Neutrophil (primary cell): ENCODE data around the gene STX12.

Experiments
- H3K27ac ChIP-seq: fragments of 200-600 bp; sonication (generic); 2 replicates; pipeline ENCODE4 v1.5.1; 2016; ENCODE audit warnings: mild to moderate bottlenecking, moderate library complexity
- H3K27me3 ChIP-seq: fragments of 200-600 bp; sonication (generic); 2 replicates; pipeline ENCODE4 v1.6.0; 2016; ENCODE audit warnings: mild to moderate bottlenecking
- H3K36me3 ChIP-seq: fragments of 200-600 bp; sonication (generic); 2 replicates; pipeline ENCODE4 v1.5.1; 2017
- H3K4me1 ChIP-seq, 2 experiments: fragments of 200-600 bp in 1 of 2; sonication (generic) in 1 of 2; 1 replicate in 1 of 2; 2 replicates in 1 of 2; pipeline versions ENCODE4 v1.5.1 to v1.6.1; 2013 to 2016; ENCODE audit warnings: low read depth in 1 of 2, low read length in 1 of 2, mild to moderate bottlenecking in 1 of 2, moderate library complexity in 1 of 2; ENCODE audit not compliant: control insufficient read depth in 1 of 2, insufficient read depth in 1 of 2
- H3K4me3 ChIP-seq, 2 experiments: fragments of 200-600 bp in 1 of 2; sonication (generic) in 1 of 2; 1 replicate in 1 of 2; 2 replicates in 1 of 2; pipeline ENCODE4 v1.5.1; 2013 to 2016; ENCODE audit warnings: low read depth in 1 of 2, low read length in 1 of 2, mild to moderate bottlenecking in 1 of 2, moderate library complexity in 1 of 2
- H3K9me3 ChIP-seq: fragments of 200-600 bp; sonication (generic); 2 replicates; pipeline ENCODE4 v1.5.1; 2016
- CTCF ChIP-seq: fragments of 200-600 bp; sonication (generic); IDR thresholded peaks from 2 replicates; pipeline ENCODE4 v1.5.1; 2016; ENCODE audit warnings: antibody characterized with exemption

Gene STX12

GRCh38 chr1:27755865-27756264, 17.2 kb upstream of the STX12 start:
- no peak for TF ChIP-seq CTCF

DNA sequence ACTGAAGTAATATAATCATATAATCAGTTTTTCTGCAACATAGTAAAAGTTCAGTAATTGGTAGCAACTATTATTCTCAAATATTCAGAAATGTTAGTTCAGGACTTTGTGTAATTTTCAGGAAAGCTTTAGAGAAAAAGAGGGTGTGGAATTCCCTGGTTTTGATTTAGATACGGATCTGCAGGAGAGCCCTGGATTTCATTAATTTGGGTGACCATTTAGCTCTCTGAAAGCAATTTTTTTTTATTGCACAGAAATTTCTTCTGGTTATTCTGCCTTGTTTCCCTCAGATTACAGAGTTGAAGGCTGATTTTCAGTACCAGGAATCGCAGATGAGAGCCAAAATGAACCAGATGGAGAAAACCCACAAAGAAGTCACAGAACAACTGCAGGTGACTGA, 13.8 kb upstream of the STX12 start:
- TF ChIP-seq CTCF = no peak

More at GRCh38 chr1:27755865-27756264, 17.2 kb upstream of the STX12 start:
- H3K9me3 ChIP-seq = no peaks in the 10 kb centered on the region
- peaks cover 52% of the 10 kb centered on the region for H3K36me3 ChIP-seq
- no peaks in the 10 kb centered on the region for H3K27me3 ChIP-seq
- H3K4me1 ChIP-seq = no peaks in the 10 kb centered on the region
- H3K27ac ChIP-seq = no peak overlapping the region
- H3K4me3 ChIP-seq = no peak overlapping the region

DNA sequence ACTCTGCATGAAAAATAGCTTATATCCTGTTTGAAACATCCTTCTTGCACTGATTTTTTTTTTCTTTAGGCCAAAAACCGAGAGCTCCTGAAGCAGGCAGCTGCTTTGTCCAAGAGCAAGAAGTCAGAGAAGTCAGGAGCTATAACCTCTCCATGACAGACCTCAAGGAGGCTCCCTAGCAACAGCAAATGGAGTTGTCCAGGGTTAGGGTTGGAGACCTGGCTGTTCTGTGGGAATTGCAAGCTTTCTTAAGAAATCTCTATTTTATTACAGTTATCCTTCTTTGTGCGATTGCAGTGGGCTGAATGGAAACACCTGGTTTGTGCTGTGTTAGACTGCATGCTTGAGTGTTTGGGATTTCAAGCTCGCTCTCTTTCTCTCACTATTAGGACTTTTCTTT, 12.6 kb upstream of the STX12 start:
- Histone ChIP-seq H3K9me3 (no peaks in the 10 kb centered on the region), H3K4me1 (no peaks in the 10 kb centered on the region), H3K4me3 (no peak overlapping the region), H3K27me3 (no peaks in the 10 kb centered on the region), H3K36me3 (peaks cover 46% of the 10 kb centered on the region), H3K27ac (no peak overlapping the region)
- no peak for TF ChIP-seq CTCF

More for the DNA sequence above, 13.8 kb upstream of the STX12 start:
- no peaks in the 10 kb centered on the region for H3K27me3 ChIP-seq
- no peaks in the 10 kb centered on the region for H3K9me3 ChIP-seq
- no peak overlapping the region for H3K4me3 ChIP-seq
- no peak overlapping the region for H3K27ac ChIP-seq
- no peaks in the 10 kb centered on the region for H3K4me1 ChIP-seq
- H3K36me3 ChIP-seq = peaks cover 56% of the 10 kb centered on the region

DNA sequence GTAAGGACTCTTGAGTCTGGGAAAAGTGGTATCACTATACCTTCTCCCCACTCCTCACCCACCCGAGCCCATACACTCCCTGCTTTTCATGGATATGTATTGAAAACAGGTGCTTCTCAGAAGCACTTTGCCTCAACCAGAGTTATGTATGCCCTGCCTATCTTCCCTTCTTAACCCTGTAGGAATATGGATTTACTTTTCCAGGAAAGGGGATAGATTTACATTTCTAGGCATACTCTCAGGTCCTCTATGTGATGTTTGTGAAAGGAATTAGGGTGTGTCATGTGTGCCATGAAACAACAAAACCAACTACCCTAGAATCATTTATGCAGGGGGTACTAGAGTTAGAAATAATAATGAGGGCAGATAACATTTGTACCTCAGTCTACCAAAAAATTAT, 11.0 kb upstream of the STX12 start:
- H3K4me3 ChIP-seq = no peak overlapping the region
- no peak for TF ChIP-seq CTCF
- H3K27ac ChIP-seq = no peak overlapping the region
- no peaks in the 10 kb centered on the region for H3K27me3 ChIP-seq
- no peaks in the 10 kb centered on the region for H3K9me3 ChIP-seq
- peaks cover 32% of the 10 kb centered on the region for H3K36me3 ChIP-seq
- H3K4me1 ChIP-seq = no peaks in the 10 kb centered on the region

GRCh38 chr1:27763358-27763757, 9.7 kb upstream of the STX12 start:
- TF ChIP-seq CTCF = no peak
- Histone ChIP-seq H3K4me3 (no peak overlapping the region), H3K9me3 (no peaks in the 10 kb centered on the region), H3K4me1 (no peaks in the 10 kb centered on the region), H3K36me3 (peaks cover 27% of the 10 kb centered on the region), H3K27me3 (no peaks in the 10 kb centered on the region), H3K27ac (no peak overlapping the region)

- TF ChIP-seq CTCF = no peak
- Histone ChIP-seq H3K4me1 (peaks cover 18 to 23% of the 10 kb centered on the region in 2 experiments), H3K4me3 (no peak overlapping the region), H3K27ac (no peak overlapping the region), H3K9me3 (no peaks in the 10 kb centered on the region), H3K36me3 (no peaks in the 10 kb centered on the region), H3K27me3 (no peaks in the 10 kb centered on the region)
Measured at GRCh38 chr1:27770293-27770830, 2.7 kb upstream of the STX12 start.
